Choroid plexus epithelial cell (primary cell): ENCODE measurements around the gene ITGB1BP2.
"Not testable (repeated sequence)": the region's sequence is repeated elsewhere in the genome, so short reads cannot be mapped to it uniquely, and the experiment has no call there.

Source experiments
- DNase-seq: peaks from one replicate; pipeline ENCODE4 v3.0.0-alpha.2; 2010; ENCODE audit warnings: low read depth
- H3K4me3 ChIP-seq: 2 replicates; pipeline ENCODE4 v1.5.1; 2011; ENCODE audit warnings: low read depth, mild to moderate bottlenecking, control low read depth, low read length, moderate library complexity
- CTCF ChIP-seq: conservative IDR thresholded peaks from 2 replicates; pipeline ENCODE4 v1.5.1; 2011; ENCODE audit warnings: low read depth, mild to moderate bottlenecking, control low read depth, inconsistent platforms, low read length, moderate library complexity

Gene ITGB1BP2

GRCh38 chrX:71320126-71320525, 18.6 kb downstream of the ITGB1BP2 start:
- TF ChIP-seq CTCF: no peak
- H3K4me3 ChIP-seq: no peak overlapping the region
- DNase-seq: no peak

- no peak overlapping the region for H3K4me3 ChIP-seq
- no peak for TF ChIP-seq CTCF
- no peak for DNase-seq
These were observed 20.2 kb downstream of the ITGB1BP2 start for GRCh38 chrX:71321731-71322130.

GRCh38 chrX:71324452-71324851, 22.9 kb downstream of the ITGB1BP2 start:
- H3K4me3 ChIP-seq, DNase-seq: not testable (repeated sequence)

- no peak for DNase-seq
- H3K4me3 ChIP-seq: no peak overlapping the region
- TF ChIP-seq CTCF: no peak
These were observed 24.8 kb downstream of the ITGB1BP2 start for GRCh38 chrX:71326394-71326793.

- DNase-seq: peak; percentile 33
- not testable (repeated sequence) for H3K4me3 ChIP-seq
These were observed 47.7 kb downstream of the ITGB1BP2 start for GRCh38 chrX:71349151-71349665.

GRCh38 chrX:71349867-71350266, 48.3 kb downstream of the ITGB1BP2 start:
- H3K4me3 ChIP-seq, DNase-seq: not testable (repeated sequence)

GRCh38 chrX:71352439-71352838, 50.9 kb downstream of the ITGB1BP2 start:
- not testable (repeated sequence) for H3K4me3 ChIP-seq, DNase-seq
